Retinal pigment epithelial cell (primary cell): ENCODE results near the gene MEX3C.

Experiments
- DNase-seq: peaks from one replicate; pipeline ENCODE4 v3.0.0-alpha.2; 2010; ENCODE audit warnings: low read depth
- H3K4me3 ChIP-seq: 2 replicates; pipeline ENCODE4 v1.5.1; 2011; ENCODE audit warnings: mild to moderate bottlenecking, low read length, control low read depth, moderate library complexity
- TF ChIP-seq, protein P1 (sequence below): conservative IDR thresholded peaks from 2 replicates; pipeline ENCODE4 v1.5.1; 2011; ENCODE audit warnings: low read depth, low read length, control low read depth, inconsistent platforms

The MEX3C gene

DNA sequence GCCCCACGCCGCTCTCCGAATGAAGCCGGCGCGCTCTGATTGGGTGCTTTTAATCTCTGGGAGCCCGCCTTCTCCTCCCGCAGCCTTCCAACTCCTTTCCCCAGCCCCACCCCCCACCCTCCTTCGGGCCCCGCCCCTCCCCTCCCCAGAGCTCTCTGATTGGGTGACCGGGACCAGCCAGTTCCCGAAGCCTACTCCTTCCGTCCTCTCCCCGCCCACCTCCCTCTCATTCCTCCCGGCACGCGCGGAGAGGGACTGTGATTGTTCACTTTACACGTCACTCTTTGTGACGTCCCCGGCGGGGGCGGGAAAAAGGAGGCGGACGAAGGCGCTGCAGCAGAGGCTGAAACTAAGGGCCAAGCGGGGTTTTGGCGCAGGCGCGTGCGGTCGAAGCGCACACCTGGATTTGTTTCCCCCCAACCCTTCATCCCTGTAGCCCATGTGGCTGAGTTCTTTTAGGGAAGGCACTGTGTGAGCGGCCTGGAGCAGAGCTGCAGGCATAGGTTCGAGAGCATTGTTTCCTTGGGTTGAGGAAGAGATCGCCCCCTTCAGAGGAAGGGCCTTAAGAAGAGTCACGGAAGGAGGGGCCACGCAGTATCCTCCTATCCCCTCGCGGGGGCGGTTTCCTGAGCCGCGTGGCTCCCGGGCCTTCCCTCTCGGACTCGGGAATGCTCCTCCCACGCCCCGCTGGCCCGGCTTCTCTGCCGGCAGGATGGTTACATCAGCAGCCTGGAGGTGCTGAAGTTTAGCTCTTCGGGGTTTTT is at the start of gene MEX3C:
MEX3C (minus strand) TSS at position 21 of the 764 bp plus-strand sequence. CDS start 361 bp downstream, outside the sequence.
- peak; percentile 95 for DNase-seq
- peak within 1 kb of the TSS; percentile 99 for H3K4me3 ChIP-seq
- TF ChIP-seq, protein P1, sequence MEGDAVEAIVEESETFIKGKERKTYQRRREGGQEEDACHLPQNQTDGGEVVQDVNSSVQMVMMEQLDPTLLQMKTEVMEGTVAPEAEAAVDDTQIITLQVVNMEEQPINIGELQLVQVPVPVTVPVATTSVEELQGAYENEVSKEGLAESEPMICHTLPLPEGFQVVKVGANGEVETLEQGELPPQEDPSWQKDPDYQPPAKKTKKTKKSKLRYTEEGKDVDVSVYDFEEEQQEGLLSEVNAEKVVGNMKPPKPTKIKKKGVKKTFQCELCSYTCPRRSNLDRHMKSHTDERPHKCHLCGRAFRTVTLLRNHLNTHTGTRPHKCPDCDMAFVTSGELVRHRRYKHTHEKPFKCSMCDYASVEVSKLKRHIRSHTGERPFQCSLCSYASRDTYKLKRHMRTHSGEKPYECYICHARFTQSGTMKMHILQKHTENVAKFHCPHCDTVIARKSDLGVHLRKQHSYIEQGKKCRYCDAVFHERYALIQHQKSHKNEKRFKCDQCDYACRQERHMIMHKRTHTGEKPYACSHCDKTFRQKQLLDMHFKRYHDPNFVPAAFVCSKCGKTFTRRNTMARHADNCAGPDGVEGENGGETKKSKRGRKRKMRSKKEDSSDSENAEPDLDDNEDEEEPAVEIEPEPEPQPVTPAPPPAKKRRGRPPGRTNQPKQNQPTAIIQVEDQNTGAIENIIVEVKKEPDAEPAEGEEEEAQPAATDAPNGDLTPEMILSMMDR = peak; percentile 25

DNA sequence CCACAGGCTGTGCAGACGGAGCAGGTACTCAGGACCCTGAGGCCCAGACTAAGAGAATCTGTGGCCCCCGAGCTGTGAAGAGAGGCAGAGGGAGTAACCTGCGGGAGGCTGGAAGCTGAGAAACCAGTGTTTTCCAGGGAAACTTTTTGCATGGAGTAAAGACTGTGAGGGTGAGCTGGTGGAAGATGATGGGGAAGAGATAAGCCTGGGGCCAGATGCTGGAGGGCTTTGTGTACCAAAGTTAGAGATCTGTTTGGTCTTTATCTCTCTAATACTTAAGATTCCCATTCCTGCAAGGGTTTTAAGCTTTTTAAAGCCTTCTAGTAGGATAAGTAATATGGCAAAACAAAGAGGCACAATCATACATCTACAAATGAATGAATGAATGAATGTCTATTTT is 43.7 kb upstream of the MEX3C start:
- DNase-seq = no peak
- H3K4me3 ChIP-seq = no peak overlapping the region
- TF ChIP-seq, protein P1 = no peak

DNA sequence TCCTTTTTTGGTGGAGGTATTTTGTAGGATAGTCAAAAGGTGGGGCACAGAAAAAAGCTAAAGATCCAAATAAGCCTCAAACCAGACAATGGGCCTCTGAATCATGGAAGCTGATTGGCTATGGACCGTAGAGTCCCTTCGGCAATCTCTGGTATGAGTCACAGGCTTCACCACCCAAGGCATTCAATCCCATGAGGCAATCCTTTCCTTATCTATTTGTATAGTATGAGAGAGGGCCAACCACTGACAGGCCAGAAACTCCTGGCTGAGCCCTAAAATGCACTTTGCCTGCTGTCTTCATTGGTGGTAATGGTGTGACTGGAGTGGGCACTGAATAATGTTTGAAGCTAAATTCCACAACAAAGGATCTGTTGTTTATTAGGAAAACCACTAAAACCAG is 38.7 kb upstream of the MEX3C start:
- DNase-seq = peak; percentile 80
- TF ChIP-seq, protein P1 = no peak

DNA sequence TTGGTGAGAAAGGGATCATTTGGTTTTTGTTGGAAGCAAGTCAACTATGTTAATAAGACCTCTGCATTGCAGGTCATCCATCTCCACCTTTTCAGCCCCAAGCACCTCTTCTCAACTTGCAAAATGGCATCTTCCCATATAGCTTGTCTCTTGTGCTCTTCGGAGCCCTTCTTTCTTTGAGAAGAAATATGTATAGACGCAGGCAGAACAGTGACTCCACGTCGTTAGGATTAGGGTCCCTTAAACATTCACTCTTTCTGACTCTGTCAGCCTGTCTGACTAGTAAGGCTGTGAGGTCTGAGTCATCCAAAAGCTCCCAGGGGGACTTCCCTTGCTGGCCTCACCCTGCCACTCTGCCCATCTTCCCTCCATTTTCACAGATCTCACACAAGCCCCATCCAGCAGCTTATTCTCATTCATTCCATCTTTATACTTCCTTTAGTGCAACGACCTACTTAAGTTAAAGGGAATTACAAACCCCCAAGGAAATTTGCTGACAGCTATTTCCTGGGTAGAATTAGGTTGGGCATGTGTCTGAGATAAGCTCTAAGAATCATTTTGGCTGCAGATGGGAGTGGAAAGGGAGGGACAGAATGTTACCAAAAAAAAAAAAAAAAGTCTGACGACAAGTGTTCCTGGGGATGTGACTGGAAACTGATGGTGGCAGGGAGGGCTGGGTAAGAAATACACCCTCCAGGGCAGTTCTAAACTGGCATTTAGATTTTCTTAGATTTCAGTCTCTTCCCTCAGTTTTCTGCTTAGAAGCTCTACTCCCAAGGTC is 37.7 kb upstream of the MEX3C start:
- H3K4me3 ChIP-seq = no peak overlapping the region
- TF ChIP-seq, protein P1 = no peak
- DNase-seq = no peak

More for the DNA sequence above, 38.7 kb upstream of the MEX3C start:
- H3K4me3 ChIP-seq = no peak overlapping the region

DNA sequence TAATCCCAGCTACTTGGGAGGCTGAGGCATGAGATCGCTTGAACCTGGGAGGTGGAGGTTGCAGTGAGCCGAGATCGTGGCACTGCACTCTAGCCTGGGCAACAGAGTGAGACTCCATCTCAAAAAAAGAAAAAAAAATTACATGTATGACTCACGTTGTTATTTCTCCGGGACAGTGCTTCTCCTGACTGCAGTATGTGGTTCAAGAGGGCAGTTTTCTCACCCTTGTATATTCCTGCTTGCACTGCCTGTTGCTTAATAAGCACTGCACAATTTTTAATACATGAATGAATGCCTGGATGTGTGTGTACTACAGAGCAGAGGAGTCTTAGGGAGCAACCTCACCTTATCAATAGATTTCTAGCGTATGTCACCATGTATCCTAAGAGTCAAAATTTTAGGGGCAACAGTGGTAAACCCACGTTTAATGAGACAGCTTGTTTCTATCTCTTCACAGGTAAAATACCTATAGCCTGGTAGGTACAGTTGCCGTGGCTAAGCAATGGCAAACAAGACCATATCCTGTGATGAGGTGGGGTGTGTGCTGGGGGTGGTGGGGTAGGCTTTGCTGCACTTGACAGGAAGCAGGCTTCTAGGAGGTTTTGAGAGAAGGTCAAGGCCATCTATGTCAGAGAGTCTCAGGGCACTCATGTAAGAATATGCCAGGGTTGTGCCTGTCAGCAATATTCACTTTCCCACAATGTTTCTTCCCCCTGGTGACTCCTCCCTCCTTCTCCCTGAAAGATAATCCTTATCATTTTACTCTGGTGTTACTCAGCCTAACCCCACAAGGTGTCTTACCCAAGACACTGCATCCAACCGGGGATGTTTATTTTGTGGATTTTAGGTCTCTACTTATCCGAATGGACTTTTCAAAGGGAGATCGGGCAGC is 36.9 kb upstream of the MEX3C start:
- H3K4me3 ChIP-seq = no peak overlapping the region
- TF ChIP-seq, protein P1 = no peak
- DNase-seq = no peak

DNA sequence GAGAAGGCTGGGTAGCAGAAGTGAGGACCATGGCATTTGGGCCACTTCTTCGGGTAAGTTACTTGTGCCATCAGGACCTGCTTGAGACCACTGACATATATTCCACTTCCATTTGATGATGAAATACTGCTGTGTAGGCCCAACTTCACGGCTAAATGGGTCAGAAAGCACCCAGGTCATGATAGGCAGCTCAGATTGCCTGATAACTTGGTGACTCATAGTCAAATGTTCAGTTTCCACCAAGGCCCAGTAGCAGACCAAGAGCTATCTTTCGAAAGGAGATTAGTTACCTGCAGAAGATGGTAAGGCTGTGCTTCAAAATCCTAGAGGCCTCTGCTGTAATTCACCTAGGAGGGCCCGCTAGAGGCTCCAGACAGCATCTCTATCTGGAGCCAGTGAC is 31.8 kb upstream of the MEX3C start:
- TF ChIP-seq, protein P1 = no peak
- H3K4me3 ChIP-seq = no peak overlapping the region
- DNase-seq = no peak
